Liver (tissue), 3 donors: ENCODE measurements around the gene PREX1.

Experiments used
- CTCF ChIP-seq: fragments of 150-350 bp; IDR thresholded peaks from 2 replicates; pipeline ENCODE4 v1.5.1; 2017; ENCODE audit warnings: improper control_type of control experiment, low read depth, low read length; ENCODE audit not compliant: missing input control
- GABPA ChIP-seq, 2 donors: IDR thresholded peaks in 1 of 2; conservative IDR thresholded peaks in 1 of 2; 2 replicates each; pipeline ENCODE4 v1.6.1; 2016; ENCODE audit warnings: antibody characterized with exemption in 2 of 2, mild to moderate bottlenecking in 1 of 2, moderate library complexity in 1 of 2
- HNF4A ChIP-seq, 2 donors: conservative IDR thresholded peaks; 2 replicates each; pipeline ENCODE4 v1.6.1; 2016; ENCODE audit warnings: antibody characterized with exemption in 2 of 2, mild to moderate bottlenecking in 2 of 2
- HNF4G ChIP-seq: IDR thresholded peaks from 2 replicates; pipeline ENCODE4 v1.6.1; 2016; ENCODE audit warnings: antibody characterized with exemption
- JUND ChIP-seq, 2 donors: IDR thresholded peaks; 2 replicates each; pipeline ENCODE4 v1.6.1; 2016; ENCODE audit warnings: antibody characterized with exemption in 2 of 2
- RAD21 ChIP-seq, 2 donors: IDR thresholded peaks; 2 replicates each; pipeline ENCODE4 v1.6.1; 2016; ENCODE audit warnings: antibody characterized with exemption in 2 of 2, mild to moderate bottlenecking in 2 of 2
- TAF1 ChIP-seq: conservative IDR thresholded peaks from 2 replicates; pipeline ENCODE4 v1.6.1; 2016; ENCODE audit warnings: antibody characterized with exemption, mild to moderate bottlenecking
- YY1 ChIP-seq: IDR thresholded peaks from 2 replicates; pipeline ENCODE4 v1.6.1; 2016; ENCODE audit warnings: antibody characterized with exemption, mild to moderate bottlenecking
- TF ChIP-seq, protein P1 (sequence below): IDR thresholded peaks from 2 replicates; pipeline ENCODE4 v1.6.1; 2016; ENCODE audit warnings: antibody characterized with exemption
- TF ChIP-seq, protein P2 (sequence below): IDR thresholded peaks from 2 replicates; pipeline ENCODE4 v1.6.1; 2016; ENCODE audit warnings: antibody characterized with exemption, mild to moderate bottlenecking
- TF ChIP-seq, protein P3 (sequence below): IDR thresholded peaks from 2 replicates; pipeline ENCODE4 v1.6.1; 2016; ENCODE audit warnings: antibody characterized with exemption
- donor health status: healthy.
- donor health status: healthy.

DNA sequence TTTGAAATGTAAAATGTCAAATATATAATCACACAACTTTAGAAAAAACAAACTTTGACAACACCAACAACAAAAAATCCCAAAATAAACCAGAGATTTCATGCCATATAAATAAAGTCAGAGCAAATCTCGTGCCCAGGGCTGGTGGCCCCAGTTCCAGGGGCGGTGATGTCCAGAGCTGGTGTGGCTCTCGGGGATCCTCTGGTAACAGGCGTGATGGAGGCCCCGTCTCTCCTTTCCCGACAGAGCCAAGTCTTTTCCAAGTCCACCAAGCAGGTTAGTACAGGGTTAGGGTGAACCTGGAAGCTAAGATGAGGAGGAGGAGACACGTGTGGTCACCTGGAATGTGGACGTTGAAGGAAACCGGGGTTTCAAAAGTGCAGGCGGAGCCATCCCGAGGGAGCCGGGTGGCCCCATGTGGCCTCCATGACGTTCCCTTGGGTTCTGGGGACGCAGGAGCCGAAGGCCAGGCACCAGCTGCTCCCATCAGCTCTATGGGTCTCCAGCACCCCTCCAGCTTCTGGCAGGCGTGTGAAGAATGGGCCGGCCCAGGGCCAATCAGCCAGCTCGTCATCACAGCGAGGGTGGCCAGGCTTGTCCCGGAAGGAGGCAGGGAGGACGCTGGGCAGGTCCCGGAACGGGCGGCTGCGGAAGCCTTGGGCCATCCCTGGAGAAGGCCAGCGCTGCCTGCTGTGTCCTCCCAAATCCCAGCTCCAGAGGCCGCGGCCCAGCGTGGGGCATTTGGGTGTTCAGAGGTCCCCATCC, 202.5 kb downstream of the PREX1 start:
- TF ChIP-seq YY1, result no peak
- TF ChIP-seq CTCF, result no peak
- TF ChIP-seq RAD21 (IDR thresholded peaks at IDR 0.05), result no peak
- TF ChIP-seq, protein P1, sequence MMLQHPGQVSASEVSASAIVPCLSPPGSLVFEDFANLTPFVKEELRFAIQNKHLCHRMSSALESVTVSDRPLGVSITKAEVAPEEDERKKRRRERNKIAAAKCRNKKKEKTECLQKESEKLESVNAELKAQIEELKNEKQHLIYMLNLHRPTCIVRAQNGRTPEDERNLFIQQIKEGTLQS, result no peak
- no peak for TF ChIP-seq JUND (IDR thresholded peaks at IDR 0.05)
- no peak for TF ChIP-seq HNF4G
- TF ChIP-seq, protein P2, sequence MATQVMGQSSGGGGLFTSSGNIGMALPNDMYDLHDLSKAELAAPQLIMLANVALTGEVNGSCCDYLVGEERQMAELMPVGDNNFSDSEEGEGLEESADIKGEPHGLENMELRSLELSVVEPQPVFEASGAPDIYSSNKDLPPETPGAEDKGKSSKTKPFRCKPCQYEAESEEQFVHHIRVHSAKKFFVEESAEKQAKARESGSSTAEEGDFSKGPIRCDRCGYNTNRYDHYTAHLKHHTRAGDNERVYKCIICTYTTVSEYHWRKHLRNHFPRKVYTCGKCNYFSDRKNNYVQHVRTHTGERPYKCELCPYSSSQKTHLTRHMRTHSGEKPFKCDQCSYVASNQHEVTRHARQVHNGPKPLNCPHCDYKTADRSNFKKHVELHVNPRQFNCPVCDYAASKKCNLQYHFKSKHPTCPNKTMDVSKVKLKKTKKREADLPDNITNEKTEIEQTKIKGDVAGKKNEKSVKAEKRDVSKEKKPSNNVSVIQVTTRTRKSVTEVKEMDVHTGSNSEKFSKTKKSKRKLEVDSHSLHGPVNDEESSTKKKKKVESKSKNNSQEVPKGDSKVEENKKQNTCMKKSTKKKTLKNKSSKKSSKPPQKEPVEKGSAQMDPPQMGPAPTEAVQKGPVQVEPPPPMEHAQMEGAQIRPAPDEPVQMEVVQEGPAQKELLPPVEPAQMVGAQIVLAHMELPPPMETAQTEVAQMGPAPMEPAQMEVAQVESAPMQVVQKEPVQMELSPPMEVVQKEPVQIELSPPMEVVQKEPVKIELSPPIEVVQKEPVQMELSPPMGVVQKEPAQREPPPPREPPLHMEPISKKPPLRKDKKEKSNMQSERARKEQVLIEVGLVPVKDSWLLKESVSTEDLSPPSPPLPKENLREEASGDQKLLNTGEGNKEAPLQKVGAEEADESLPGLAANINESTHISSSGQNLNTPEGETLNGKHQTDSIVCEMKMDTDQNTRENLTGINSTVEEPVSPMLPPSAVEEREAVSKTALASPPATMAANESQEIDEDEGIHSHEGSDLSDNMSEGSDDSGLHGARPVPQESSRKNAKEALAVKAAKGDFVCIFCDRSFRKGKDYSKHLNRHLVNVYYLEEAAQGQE, result no peak
- TF ChIP-seq, protein P3, sequence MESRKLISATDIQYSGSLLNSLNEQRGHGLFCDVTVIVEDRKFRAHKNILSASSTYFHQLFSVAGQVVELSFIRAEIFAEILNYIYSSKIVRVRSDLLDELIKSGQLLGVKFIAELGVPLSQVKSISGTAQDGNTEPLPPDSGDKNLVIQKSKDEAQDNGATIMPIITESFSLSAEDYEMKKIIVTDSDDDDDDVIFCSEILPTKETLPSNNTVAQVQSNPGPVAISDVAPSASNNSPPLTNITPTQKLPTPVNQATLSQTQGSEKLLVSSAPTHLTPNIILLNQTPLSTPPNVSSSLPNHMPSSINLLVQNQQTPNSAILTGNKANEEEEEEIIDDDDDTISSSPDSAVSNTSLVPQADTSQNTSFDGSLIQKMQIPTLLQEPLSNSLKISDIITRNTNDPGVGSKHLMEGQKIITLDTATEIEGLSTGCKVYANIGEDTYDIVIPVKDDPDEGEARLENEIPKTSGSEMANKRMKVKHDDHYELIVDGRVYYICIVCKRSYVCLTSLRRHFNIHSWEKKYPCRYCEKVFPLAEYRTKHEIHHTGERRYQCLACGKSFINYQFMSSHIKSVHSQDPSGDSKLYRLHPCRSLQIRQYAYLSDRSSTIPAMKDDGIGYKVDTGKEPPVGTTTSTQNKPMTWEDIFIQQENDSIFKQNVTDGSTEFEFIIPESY, result no peak
- no peak for TF ChIP-seq GABPA (IDR thresholded peaks at IDR 0.05 in 1 of 2, conservative IDR thresholded peaks at IDR 0.05 in 1 of 2)
- TF ChIP-seq TAF1, result no peak
- TF ChIP-seq HNF4A (conservative IDR thresholded peaks at IDR 0.05), result no peak
